GM18868 (cell line): ENCODE results near the gene RAPGEF6.
A peak's percentile ranks its signal among the peaks of the same experiment; 100 is the strongest.
"Not testable (repeated sequence)": the region's sequence is repeated elsewhere in the genome, so short reads cannot be mapped to it uniquely, and the experiment has no call there.

Source experiments
- ATAC-seq: cut with Tn5 transposase; IDR thresholded peaks from one replicate; pipeline ENCODE4 v1.9.1; 2021; ENCODE audit warnings: mild to moderate bottlenecking, moderate library complexity; ENCODE audit not compliant: unreplicated experiment

RAPGEF6 gene, protein sequence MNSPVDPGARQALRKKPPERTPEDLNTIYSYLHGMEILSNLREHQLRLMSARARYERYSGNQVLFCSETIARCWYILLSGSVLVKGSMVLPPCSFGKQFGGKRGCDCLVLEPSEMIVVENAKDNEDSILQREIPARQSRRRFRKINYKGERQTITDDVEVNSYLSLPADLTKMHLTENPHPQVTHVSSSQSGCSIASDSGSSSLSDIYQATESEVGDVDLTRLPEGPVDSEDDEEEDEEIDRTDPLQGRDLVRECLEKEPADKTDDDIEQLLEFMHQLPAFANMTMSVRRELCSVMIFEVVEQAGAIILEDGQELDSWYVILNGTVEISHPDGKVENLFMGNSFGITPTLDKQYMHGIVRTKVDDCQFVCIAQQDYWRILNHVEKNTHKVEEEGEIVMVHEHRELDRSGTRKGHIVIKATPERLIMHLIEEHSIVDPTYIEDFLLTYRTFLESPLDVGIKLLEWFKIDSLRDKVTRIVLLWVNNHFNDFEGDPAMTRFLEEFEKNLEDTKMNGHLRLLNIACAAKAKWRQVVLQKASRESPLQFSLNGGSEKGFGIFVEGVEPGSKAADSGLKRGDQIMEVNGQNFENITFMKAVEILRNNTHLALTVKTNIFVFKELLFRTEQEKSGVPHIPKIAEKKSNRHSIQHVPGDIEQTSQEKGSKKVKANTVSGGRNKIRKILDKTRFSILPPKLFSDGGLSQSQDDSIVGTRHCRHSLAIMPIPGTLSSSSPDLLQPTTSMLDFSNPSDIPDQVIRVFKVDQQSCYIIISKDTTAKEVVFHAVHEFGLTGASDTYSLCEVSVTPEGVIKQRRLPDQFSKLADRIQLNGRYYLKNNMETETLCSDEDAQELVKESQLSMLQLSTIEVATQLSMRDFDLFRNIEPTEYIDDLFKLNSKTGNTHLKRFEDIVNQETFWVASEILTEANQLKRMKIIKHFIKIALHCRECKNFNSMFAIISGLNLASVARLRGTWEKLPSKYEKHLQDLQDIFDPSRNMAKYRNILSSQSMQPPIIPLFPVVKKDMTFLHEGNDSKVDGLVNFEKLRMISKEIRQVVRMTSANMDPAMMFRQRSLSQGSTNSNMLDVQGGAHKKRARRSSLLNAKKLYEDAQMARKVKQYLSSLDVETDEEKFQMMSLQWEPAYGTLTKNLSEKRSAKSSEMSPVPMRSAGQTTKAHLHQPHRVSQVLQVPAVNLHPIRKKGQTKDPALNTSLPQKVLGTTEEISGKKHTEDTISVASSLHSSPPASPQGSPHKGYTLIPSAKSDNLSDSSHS (N-terminal part only)

DNA sequence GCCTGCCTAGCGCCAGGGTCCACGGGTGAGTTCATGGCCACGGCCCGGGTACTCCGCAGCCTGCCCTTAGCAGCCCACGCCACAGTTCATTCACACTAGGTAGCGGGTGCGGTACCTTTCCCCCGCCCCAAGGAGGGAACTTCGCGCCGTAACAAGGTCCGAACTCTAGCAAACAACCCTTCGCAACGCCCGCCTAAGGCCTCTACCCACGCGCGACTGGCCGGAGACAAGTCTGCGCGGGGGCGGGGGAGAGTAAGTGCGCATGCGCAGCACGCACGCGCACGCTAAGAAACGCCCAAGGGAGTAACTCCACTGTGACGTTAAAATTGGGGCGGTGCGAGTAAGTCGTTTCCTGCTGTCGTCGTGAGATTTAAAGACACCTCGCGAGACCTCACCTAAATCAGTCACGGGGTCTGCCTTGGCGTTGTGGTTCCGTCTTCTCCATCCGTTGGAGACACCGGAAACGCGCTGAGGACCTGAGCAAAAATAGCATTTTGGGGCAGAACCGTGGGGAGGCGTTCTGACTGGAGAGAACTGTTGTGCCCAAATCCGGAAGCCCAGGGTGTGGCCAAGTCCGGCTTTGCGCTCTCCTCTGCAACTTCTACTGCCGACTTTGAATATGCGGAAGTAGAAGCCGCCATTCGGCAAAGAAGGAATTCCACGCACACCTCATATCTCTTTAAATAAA, at the start of gene RAPGEF6:
Gene RAPGEF6 (minus strand): TSS at position 234 of the 688 bp plus-strand sequence. CDS start 199 bp downstream, at position 35.
- peak; percentile 85 for ATAC-seq

DNA sequence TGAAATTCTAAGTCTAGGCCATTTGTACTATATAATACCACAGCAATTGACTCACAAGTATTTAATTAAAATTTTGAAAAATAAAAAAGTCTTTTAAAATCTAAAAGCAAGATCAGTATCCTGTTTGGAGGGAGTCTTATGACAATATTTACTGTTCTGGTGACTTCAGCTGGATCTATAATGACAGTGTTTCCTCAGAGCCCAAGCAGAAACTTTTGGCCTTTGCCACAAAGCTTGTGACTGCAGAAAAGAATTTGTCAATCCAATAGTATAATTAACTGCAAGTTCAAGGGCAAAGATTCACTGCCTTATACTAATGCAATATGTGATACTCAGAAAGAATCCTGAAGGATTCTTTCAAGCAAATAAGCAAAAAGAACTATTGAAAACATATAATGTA, 49.6 kb upstream of the RAPGEF6 start:
- ATAC-seq: no peak

DNA sequence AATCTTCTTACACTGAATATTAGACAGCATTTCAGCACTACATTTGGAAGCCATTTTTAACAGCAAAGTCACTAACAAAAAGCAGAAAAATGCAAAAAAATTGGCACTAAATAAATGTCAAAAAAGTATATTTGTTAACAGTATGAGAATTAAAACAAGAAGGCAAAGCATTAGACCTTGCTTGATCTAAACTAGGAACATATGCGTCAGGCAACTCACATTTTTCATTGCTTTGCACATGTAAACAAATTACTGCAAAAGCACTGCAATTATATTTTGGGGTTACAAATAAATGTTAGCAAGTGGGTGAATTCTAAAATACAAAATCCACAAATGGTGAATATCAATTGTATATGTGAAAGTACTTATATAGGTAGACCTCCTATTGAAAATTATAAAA, 49.0 kb upstream of the RAPGEF6 start:
- no peak for ATAC-seq

DNA sequence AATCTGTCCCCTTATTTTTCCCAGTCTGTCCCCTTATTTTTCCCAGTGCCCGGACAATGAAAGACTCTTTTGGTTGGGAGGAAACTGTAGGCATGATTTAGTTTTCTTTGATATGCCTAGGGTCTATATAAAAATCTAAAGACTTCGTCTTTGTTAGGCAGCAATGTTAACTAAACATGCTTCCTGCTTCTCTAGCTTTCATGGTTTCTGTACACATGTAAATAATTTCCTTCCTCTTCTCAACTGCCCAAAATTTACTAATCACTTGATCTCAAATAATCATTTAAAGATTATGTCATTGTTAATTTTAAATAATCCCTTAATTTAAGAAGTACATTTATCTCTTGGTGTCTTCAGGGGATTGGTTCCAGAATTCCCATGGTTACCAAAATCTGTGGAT, 47.8 kb upstream of the RAPGEF6 start:
- ATAC-seq: no peak

DNA sequence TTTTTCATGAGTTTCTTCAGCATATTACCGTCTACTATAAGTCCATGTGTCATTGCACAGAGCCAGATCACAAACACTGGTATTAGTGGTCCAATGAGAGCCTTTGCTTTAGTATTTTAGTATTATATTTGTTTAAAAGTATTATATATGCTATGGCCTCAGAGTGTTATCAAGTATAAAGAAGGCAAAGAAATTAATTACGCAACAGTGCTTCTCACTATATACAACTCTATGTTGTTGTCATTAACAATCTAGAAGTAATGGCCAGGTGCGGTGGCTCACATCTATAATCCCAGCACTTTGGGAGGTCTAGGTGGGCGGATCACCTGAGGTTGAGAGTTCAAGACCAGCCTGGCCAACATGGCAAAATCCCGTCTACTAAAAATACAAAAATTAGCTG, 47.1 kb upstream of the RAPGEF6 start:
- ATAC-seq: no peak

DNA sequence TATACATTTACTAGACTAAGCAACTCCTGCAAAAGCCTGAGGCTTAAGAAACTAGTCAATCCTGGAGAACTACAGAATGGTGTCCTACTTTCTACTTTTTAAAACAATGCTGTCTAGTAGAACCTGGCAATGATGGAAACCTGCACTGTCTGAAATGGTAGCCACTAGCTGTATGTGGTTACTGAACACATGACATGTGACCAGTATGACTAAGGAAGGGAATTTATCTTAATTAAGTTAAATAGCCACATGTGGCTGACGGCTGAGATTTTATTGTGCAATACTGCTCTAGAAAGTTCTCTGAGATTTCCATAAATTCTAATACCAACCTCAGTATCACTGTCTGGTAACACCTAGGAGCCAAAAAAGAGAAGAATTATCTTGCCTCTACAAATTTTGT, 44.9 kb upstream of the RAPGEF6 start:
- ATAC-seq: no peak

DNA sequence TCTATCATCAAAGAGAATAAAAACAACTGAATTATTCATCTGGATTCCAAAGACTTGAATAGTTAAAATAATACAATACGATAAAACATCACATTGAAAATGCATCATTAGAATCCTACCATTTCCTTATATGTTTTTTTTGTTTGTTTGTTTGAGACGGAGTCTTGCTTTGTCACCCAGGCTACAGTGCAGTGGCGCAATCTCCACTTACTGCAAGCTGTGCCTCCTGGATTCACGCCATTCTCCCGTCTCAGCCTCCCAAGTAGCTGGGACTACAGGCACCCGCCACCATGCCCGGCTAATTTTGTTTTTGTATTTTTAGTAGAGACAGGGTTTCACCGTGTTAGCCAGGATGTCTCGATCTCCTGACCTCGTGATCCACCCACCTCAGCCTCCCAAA, 43.2 kb upstream of the RAPGEF6 start:
- ATAC-seq: not testable (repeated sequence)

DNA sequence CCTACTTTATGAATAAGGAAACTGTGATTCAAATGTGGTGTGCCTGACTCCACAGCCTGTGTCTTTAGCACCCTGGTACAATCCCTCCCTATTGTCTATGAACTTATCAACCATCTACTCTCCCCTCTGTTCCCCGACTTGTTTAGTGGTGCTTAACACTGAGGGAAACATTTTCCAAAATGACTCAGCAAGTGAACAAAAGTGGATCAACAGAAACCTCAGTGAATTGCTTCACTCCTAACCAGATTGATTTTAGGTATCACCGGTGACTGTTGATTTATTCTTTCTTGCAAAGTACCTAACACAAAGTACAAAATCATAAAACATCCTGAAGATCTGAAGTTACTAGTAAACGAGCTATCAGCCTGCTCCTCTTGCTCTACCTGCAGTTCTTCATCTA, 42.1 kb upstream of the RAPGEF6 start:
- no peak for ATAC-seq

DNA sequence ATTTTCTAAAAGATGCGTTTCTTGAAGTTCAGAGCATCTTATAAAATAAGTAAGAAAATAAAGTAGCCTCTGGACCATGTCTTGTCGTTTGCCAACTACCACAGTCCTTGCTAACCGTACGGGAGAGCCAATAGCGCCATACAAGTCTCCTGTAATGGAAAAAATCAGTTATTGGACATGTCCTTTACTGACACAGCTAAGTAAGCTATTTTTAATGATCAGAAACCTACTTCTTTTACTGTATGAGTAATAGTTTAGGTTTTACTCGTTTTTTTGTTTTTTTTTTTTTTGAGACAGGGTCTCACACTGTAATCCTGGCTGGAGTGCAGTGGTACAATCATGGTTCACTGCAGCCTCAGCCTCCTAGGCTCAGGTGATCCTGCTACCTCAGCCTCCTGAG, 37.7 kb upstream of the RAPGEF6 start:
- ATAC-seq: peak; percentile 42

DNA sequence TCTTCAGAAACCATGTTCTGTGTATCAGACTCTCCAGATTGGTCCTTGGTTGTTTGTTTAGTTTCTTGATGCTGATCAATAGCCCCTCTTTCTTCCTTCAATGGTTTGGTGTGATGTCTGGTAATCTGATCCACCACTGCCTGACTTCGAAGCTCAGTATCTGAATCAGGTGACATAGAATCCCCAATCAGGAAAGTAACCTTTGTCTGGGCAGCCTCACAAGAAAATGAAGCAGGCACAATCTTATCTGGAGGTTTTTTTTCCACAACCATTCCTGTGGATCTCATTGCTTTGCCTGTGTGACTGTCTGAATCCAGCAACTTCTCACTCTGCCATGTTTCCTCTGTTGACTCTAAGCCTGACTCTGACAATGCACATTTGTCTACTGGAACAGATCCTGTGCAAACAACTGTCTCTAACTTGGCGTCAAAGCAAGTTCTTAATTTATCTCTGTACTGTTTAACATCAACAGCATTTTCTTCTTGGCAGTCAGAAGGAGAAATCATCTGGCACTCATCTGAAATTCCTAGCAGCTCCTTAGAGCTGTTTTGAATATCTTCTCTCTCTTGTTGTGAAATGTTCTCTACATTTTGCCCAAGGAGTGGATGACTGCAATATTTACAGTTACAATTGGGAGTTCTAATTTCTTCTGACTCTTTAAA, 37.1 kb upstream of the RAPGEF6 start:
- ATAC-seq: no peak

DNA sequence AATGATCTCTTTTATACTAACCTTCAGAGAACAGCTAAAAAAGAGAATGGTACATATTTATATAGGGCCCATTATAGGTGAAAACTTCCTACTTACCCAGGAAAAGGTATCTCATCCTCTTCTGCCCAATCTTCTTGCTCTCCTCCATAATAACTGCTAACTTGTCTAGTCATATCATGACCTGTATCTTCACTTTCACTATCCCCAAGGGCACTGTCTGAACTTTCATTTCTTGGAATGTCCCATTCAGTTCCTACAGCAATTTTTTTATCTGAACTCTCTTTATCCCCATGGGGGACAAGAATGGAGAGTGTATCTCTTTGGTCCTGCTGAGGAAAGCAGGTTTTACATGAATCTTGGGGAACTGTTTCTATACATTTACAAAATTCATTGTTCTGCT, 36.4 kb upstream of the RAPGEF6 start:
- peak; percentile 67 for ATAC-seq

DNA sequence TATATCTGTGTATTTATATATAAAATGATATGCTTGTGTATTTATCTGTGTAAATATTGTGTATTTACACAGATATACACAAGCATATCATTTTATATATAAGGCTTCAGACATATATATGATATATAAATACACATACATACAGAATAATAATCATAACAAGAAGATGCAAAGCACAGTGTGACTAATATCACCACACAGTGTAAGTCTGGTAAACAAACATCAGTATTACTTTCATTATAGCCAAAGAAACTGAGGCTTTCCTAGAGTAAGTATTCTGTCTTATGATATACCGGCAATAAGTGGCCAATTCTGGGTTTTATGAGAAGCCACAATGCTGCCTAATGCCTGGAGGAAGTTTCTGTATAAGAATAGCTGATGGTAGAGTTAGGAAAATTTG, 29.9 kb upstream of the RAPGEF6 start:
- ATAC-seq: peak; percentile 74

DNA sequence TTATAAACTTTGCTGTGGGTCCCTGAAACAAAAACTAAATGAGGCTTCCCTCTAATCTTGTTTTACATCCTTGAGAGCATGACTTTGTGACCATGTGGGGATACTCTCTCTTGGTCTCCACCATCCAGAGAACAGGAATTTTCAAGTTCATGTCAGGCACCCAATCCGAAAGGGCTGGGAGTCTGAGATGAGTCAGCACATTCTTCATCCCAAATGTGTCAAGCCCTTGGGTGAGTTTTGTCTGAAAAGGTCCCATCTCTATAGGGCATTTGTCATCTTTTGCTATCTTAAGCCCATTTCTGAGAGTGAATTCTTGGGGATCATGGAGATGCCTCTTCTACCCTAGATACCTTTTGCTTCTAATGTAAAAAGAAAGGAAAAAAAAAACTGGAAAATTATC, 26.9 kb upstream of the RAPGEF6 start:
- ATAC-seq: no peak

DNA sequence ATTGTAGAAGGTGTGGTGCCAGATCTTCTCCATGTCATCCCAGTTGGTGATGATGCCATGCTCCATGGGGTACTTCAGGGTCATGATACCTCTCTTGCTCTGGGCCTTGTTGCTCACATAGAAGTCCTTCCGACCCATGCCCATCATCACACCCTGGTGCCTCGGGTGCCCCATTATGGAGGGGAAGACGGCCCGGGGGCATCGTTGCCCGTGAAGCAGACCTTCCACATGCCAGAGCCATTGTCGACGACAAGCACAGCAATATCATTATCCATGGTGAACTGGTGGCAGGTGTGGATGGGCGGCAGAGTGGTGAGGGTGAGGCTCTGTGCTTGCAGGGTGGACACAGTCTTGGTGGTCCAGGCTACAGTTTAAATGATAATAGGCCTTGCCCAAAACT, 24.8 kb upstream of the RAPGEF6 start:
- ATAC-seq: no peak

DNA sequence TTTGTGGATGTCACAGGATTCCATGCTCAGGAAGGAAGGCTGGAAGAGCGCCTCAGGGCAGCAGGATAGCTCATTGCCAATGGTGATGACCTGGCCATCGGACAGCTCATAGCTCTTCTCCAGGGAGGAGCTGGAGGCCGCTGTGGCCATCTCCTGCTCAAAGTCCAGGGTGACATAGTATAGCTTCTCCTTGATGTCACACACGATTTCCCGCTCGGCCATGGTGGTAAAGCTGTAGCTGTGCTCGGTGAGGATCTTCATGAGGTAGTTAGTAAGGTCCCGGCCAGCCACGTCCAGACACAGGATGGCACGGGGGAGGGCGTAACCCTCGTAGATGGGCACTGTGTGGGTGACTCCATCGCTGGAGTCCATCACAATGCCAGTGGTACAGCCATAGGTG, 24.3 kb upstream of the RAPGEF6 start:
- ATAC-seq: no peak

DNA sequence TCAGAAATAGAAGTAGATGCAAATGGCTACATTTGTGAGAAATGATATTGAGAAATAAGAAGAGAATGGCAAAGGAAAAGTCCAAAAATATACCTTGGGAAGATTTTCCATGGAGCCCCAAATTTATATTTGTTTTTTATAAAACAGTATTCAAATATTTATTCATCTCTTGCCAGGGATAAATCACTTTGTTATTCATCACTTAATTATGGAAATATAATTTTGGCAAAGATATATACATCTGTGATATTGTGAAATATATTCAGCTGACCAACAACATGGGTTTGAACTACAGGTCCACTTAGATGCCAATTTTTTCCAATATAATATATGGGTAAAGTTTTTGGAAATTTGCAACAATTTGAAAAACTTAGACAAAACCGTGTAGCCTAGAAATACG, 19.7 kb upstream of the RAPGEF6 start:
- ATAC-seq: no peak

DNA sequence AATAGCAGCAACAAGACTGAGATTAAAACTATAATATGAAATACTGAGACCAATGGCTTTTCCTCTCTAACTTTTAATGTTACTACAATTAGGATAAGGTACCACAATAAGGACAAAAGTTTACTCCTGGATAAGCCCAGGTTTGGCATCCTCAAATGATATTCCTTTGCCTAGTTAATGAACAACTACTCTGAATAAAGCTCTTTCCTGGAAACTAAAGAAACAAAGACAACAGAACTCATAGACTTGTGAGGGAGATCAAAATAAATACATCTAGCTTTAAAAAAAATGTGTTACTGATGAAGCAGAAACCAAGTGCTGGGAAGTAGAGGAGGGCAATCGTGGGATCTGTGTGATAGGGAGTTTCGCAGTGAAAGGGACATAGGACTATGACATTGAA, 19.3 kb upstream of the RAPGEF6 start:
- ATAC-seq: no peak

DNA sequence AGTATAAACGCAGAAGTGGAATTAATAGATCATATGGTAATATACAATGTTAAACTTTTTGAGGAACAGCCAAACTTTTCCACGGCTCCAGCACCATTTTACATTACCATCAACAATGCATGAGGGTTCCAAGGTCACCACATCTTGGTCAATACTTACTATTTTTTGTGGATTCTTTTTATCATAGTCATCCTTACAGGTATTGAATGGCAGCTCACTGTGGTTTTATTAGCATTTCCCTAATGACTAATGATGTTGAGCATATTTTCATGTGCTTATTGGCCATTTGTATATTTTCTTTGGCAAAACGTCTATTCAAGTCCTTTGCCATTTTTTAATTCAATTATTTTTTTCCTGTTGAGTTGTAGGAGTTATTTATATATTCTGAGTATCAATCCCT, 14.1 kb upstream of the RAPGEF6 start:
- no peak for ATAC-seq

DNA sequence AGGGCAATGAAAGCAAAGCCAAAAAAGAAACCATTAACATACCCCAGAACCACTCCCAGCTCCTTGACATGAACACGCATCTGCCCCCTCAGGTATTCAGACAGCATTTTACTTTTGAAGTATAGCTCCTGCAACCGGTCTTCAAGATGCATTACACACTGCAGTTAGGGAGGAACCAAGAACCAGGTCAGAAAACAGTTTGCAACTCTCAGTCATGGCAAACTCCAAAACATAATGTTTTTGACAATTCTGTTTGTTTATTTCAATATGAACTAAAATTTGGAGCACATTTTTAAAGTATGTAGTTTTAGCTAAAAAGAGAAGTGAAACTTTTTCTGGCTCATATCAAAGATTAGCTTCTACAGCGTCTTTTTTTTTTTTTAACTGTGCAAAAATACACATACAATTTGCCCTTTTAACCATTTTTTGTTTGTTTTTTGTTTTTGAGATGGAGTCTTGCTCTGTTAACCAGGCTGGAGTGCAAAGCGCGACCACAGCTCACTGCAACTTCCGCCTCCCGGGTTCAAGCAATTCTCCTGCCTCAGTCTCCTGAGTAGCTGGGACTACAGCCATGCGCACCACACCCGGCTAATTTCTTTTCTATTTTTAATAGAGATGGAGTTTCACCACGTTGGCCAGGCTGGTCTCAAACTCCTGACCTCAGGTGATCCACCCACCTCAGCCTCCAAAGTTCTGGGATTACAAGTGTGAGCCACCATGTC, 12.2 kb upstream of the RAPGEF6 start:
- ATAC-seq: peak; percentile 86
